HEK293 (cell line): ENCODE results near the gene APELA.

Experiments
- CTCF ChIP-seq: fragments of 450-650 bp; formaldehyde crosslinking; IDR thresholded peaks from 2 replicates; pipeline ENCODE4 v1.5.1; 2016; ENCODE audit warnings: missing biosample characterization, missing genetic modification characterization
- PBX3 ChIP-seq: sonication (generic); formaldehyde crosslinking; IDR thresholded peaks from 2 replicates; pipeline ENCODE4 v1.8.1; 2022; ENCODE audit warnings: mild to moderate bottlenecking, moderate library complexity, missing genetic modification reagents
- PRDM10 ChIP-seq: fragments of 450-650 bp; formaldehyde crosslinking; IDR thresholded peaks from 2 replicates; pipeline ENCODE4 v1.5.1; 2016; ENCODE audit warnings: missing biosample characterization, missing genetic modification characterization
- PRDM6 ChIP-seq: fragments of 450-650 bp; formaldehyde crosslinking; IDR thresholded peaks from 2 replicates; pipeline ENCODE4 v1.5.1; 2017; ENCODE audit warnings: missing biosample characterization, missing genetic modification characterization
- ZEB2 ChIP-seq: fragments of 450-650 bp; formaldehyde crosslinking; IDR thresholded peaks from 2 replicates; pipeline ENCODE4 v1.5.1; 2016; ENCODE audit warnings: missing biosample characterization, missing genetic modification characterization
- ZNF121 ChIP-seq: fragments of 450-650 bp; formaldehyde crosslinking; IDR thresholded peaks from 2 replicates; pipeline ENCODE4 v1.5.1; 2016; ENCODE audit warnings: missing biosample characterization, missing genetic modification characterization
- ZNF138 ChIP-seq: fragments of 450-650 bp; formaldehyde crosslinking; IDR thresholded peaks from 2 replicates; pipeline ENCODE4 v1.5.1; 2016; ENCODE audit warnings: missing biosample characterization, missing genetic modification characterization, borderline replicate concordance
- ZNF2 ChIP-seq: fragments of 450-650 bp; formaldehyde crosslinking; IDR thresholded peaks from 2 replicates; pipeline ENCODE4 v1.5.1; 2016; ENCODE audit warnings: missing biosample characterization, missing genetic modification characterization
- ZNF274 ChIP-seq, 2 experiments: fragments of 200-500 bp in 1 of 2; fragments of 450-650 bp in 1 of 2; sonication (Bioruptor generic) in 1 of 2; formaldehyde crosslinking in 1 of 2; IDR thresholded peaks; 2 replicates each; pipeline versions ENCODE4 v1.5.1 to v1.6.1; 2014 to 2016; ENCODE audit warnings: borderline replicate concordance in 1 of 2, inconsistent platforms in 1 of 2, low read length in 1 of 2, missing biosample characterization in 1 of 2, missing genetic modification characterization in 1 of 2
- ZNF530 ChIP-seq: fragments of 450-650 bp; formaldehyde crosslinking; IDR thresholded peaks from 2 replicates; pipeline ENCODE4 v1.5.1; 2016; ENCODE audit warnings: low read depth, missing biosample characterization, missing genetic modification characterization
- ZNF600 ChIP-seq: fragments of 450-650 bp; formaldehyde crosslinking; IDR thresholded peaks from 2 replicates; pipeline ENCODE4 v1.5.1; 2016; ENCODE audit warnings: missing biosample characterization, missing genetic modification characterization
- ZSCAN18 ChIP-seq: fragments of 450-650 bp; formaldehyde crosslinking; IDR thresholded peaks from 2 replicates; pipeline ENCODE4 v1.5.1; 2016; ENCODE audit warnings: missing biosample characterization, missing genetic modification characterization

GRCh38 chr4:164945146-164945545 lies 68.2 kb downstream of the APELA start:
- no peak for TF ChIP-seq CTCF (tag by site-specific recombination)
- TF ChIP-seq ZNF600 (tag by site-specific recombination): no peak
- no peak for TF ChIP-seq ZNF2
- TF ChIP-seq ZNF138 (tag by site-specific recombination): no peak
- no peak for TF ChIP-seq ZEB2 (tag by site-specific recombination)
- TF ChIP-seq ZSCAN18: no peak
- no peak for TF ChIP-seq ZNF121
- TF ChIP-seq PRDM10 (tag by site-specific recombination): no peak
- TF ChIP-seq ZNF530 (tag by site-specific recombination): no peak
- TF ChIP-seq PBX3 (CRISPR knock-in tag): no peak
- no peak for TF ChIP-seq PRDM6 (tag by site-specific recombination)
- TF ChIP-seq ZNF274 (IDR thresholded peaks at IDR 0.05; ENCODE audit: low read length): no peak
- no peak for TF ChIP-seq ZNF274 (tag by site-specific recombination; IDR thresholded peaks at IDR 0.05; ENCODE audit: borderline replicate concordance)
